GM23338 (cell line): ENCODE data around the gene CNTN5. TPM values are rescaled to one million over a fixed set of nuclear protein-coding genes. Genes with fewer than 3 reads are reported as not detected.

Source experiments
- ATAC-seq: fragments of 200-7000 bp; cut with Tn5 transposase; 3 replicates; pipeline ENCODE4 v1.9.1; 2020
- DNase-seq: peaks from one replicate; pipeline ENCODE4 v3.0.0-alpha.2; 2015; ENCODE audit warnings: low spot score
- H2AFZ ChIP-seq: fragments of 200-600 bp; sonication (generic); 2 replicates; pipeline ENCODE4 v1.8.0; 2016; ENCODE audit warnings: antibody characterized with exemption, mild to moderate bottlenecking, moderate library complexity
- H3F3A ChIP-seq: fragments of 200-600 bp; sonication (generic); replicated peaks from 2 replicates; pipeline ENCODE4 v1.8.0; 2017; ENCODE audit warnings: antibody characterized with exemption, mixed run types, low read depth
- H3K27ac ChIP-seq: fragments of 200-600 bp; sonication (generic); 2 replicates; pipeline ENCODE4 v1.6.1; 2016; ENCODE audit warnings: low read depth
- H3K27me3 ChIP-seq: fragments of 200-600 bp; sonication (generic); 2 replicates; pipeline ENCODE4 v1.8.0; 2016; ENCODE audit warnings: mild to moderate bottlenecking, mixed run types, moderate library complexity; ENCODE audit not compliant: insufficient read depth
- H3K36me3 ChIP-seq: fragments of 200-600 bp; sonication (generic); 2 replicates; pipeline ENCODE4 v1.8.0; 2016; ENCODE audit warnings: mild to moderate bottlenecking; ENCODE audit not compliant: insufficient read depth
- H3K4me1 ChIP-seq: fragments of 200-600 bp; sonication (generic); 2 replicates; pipeline ENCODE4 v1.8.0; 2016; ENCODE audit warnings: mild to moderate bottlenecking, moderate library complexity; ENCODE audit not compliant: insufficient read depth
- H3K4me2 ChIP-seq: fragments of 200-600 bp; sonication (generic); 2 replicates; pipeline ENCODE4 v1.7.1; 2017; ENCODE audit warnings: mixed run types
- H3K4me3 ChIP-seq: fragments of 200-600 bp; sonication (generic); 2 replicates; pipeline ENCODE4 v1.6.1; 2016; ENCODE audit warnings: mixed run types
- H3K79me2 ChIP-seq: fragments of 200-600 bp; sonication (generic); replicated peaks from 2 replicates; pipeline ENCODE4 v1.8.0; 2017; ENCODE audit warnings: mild to moderate bottlenecking; ENCODE audit not compliant: insufficient read depth
- H3K9me2 ChIP-seq: fragments of 200-600 bp; sonication (generic); 2 replicates; pipeline ENCODE4 v1.8.0; 2017; ENCODE audit not compliant: insufficient read depth
- H4K20me1 ChIP-seq: fragments of 200-600 bp; sonication (generic); replicated peaks from 2 replicates; pipeline ENCODE4 v1.8.0; 2017; ENCODE audit warnings: mild to moderate bottlenecking; ENCODE audit not compliant: insufficient read depth
- H3K27ac Mint-ChIP-seq: 2 replicates; pipeline ENCODE4 v1.8.0; 2020; ENCODE audit warnings: inconsistent platforms, mild to moderate bottlenecking, moderate library complexity, mixed read lengths
- H3K27me3 Mint-ChIP-seq: 3 replicates; pipeline ENCODE4 v1.8.0; 2022; ENCODE audit warnings: low read depth, mild to moderate bottlenecking, moderate library complexity, mixed read lengths, inconsistent platforms; ENCODE audit not compliant: insufficient read depth, poor library complexity
- H3K36me3 Mint-ChIP-seq: 3 replicates; pipeline ENCODE4 v1.8.0; 2021; ENCODE audit warnings: low read depth, mild to moderate bottlenecking, inconsistent platforms, moderate library complexity, mixed read lengths
- H3K4me1 Mint-ChIP-seq: 3 replicates; pipeline ENCODE4 v1.8.0; 2020; ENCODE audit warnings: mild to moderate bottlenecking, inconsistent platforms, mixed read lengths
- H3K4me3 Mint-ChIP-seq: 3 replicates; pipeline ENCODE4 v1.8.0; 2021; ENCODE audit warnings: moderate library complexity, mild to moderate bottlenecking, inconsistent platforms, mixed read lengths
- H3K9me3 Mint-ChIP-seq: 3 replicates; pipeline ENCODE4 v1.8.0; 2020; ENCODE audit warnings: moderate library complexity, mild to moderate bottlenecking, inconsistent platforms, mixed read lengths
- CREB1 ChIP-seq: fragments of 250-450 bp; sonication (Bioruptor Pico); IDR thresholded peaks from 2 replicates; pipeline ENCODE4 v1.5.0; 2020; ENCODE audit warnings: low read depth, mild to moderate bottlenecking, moderate library complexity
- EZH2 ChIP-seq: fragments of 200-600 bp; sonication (generic); IDR thresholded peaks from one replicate; pipeline ENCODE4 v1.8.0; 2017; ENCODE audit warnings: antibody characterized with exemption, mild to moderate bottlenecking, low read depth; ENCODE audit not compliant: unreplicated experiment
- EZH2phosphoT487 ChIP-seq: fragments of 200-600 bp; sonication (generic); IDR thresholded peaks from one replicate; pipeline ENCODE4 v1.8.1; 2018; ENCODE audit warnings: antibody characterized with exemption; ENCODE audit not compliant: unreplicated experiment
- JUNB ChIP-seq: IDR thresholded peaks from one replicate; pipeline ENCODE4 v1.6.1; 2016; ENCODE audit warnings: antibody characterized with exemption; ENCODE audit not compliant: unreplicated experiment
- NANOG ChIP-seq: IDR thresholded peaks from 2 replicates; pipeline ENCODE4 v1.6.1; 2016; ENCODE audit warnings: antibody characterized with exemption, borderline replicate concordance
- POLR2AphosphoS5 ChIP-seq: IDR thresholded peaks from 2 replicates; pipeline ENCODE4 v1.6.1; 2016; ENCODE audit warnings: antibody characterized with exemption, low read depth
- STAT1 ChIP-seq: IDR thresholded peaks from one replicate; pipeline ENCODE4 v1.6.1; 2016; ENCODE audit warnings: antibody characterized with exemption; ENCODE audit not compliant: unreplicated experiment
- ZNF114 ChIP-seq: fragments of 250-450 bp; sonication (Bioruptor Pico); IDR thresholded peaks from 2 replicates; pipeline ENCODE4 v1.5.0; 2020; ENCODE audit warnings: mild to moderate bottlenecking, moderate library complexity
- ZNF331 ChIP-seq: fragments of 250-450 bp; sonication (Bioruptor Pico); IDR thresholded peaks from 2 replicates; pipeline ENCODE4 v1.5.0; 2020; ENCODE audit warnings: low read depth, mild to moderate bottlenecking, moderate library complexity
- polyA plus RNA-seq: library from polyadenylated mRNA; unstranded; fragments of >200 nt; fragmentation: Nextera tagmentation; extraction: Ambion mirVana; gene quantifications from 2 replicates; pipeline ENCODE4 v1.2.1, GENCODE V29; 2016
- total RNA-seq: library from RNA; depleted of rRNA; stranded (reverse); fragments of >200 nt; shearing (Covaris generic); gene quantifications from 2 replicates; pipeline ENCODE4 v1.2.3, GENCODE V29; 2014
- TF ChIP-seq, protein P1 (sequence below), 2 experiments: fragments of 200-600 bp in 1 of 2; sonication (generic) in 1 of 2; conservative IDR thresholded peaks; 2 replicates each; pipeline versions ENCODE4 v1.5.1 to v1.6.1; 2016 to 2017; ENCODE audit warnings: antibody characterized with exemption in 2 of 2, low read depth in 2 of 2, mild to moderate bottlenecking in 2 of 2, moderate library complexity in 1 of 2
- TF ChIP-seq, protein P2 (sequence below): IDR thresholded peaks from one replicate; pipeline ENCODE4 v1.6.1; 2018; ENCODE audit warnings: antibody characterized with exemption; ENCODE audit not compliant: unreplicated experiment
- TF ChIP-seq, protein P3 (sequence below): IDR thresholded peaks from 2 replicates; pipeline ENCODE4 v1.6.1; 2016; ENCODE audit warnings: antibody characterized with exemption
- TF ChIP-seq, protein P4 (sequence below): fragments of 250-450 bp; sonication (Bioruptor Pico); IDR thresholded peaks from 2 replicates; pipeline ENCODE4 v1.5.0; 2020; ENCODE audit warnings: mild to moderate bottlenecking, moderate library complexity

Gene CNTN5
- total and polyA plus RNA-seq, 2 experiments from 2014 or later, result not detected

DNA sequence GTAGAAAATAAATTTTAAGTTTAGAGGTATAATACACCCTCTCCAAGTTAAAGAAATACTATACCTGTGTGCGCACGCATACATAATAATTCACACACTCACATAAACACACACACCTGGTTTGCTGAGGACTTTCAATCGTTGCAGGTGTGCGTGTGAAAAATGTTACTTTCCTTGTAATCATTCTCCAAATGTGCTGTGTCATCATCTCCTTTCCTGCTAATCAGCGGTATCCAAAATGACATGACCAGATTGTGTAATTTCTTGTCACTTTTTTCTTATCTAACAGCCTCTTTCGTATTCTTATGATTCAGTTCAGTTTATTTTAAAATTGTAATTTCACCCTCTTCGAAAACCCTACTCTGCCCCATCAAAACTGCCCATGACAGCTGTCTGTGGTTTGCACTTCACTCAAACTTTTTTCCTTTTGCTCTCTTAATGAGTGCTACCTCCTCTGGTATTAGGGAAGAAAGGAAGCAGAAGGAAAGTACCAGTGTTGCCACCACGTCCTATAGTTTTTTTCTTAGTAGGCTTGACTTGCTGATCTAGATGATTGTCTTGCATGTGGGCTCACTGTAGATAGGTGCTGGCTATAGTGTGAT, 651.2 kb downstream of the CNTN5 start:
- no peaks in the 10 kb centered on the region for H3F3A ChIP-seq
- no peak overlapping the region for H3K4me3 ChIP-seq
- no peaks in the 10 kb centered on the region for H3K36me3 ChIP-seq
- no peaks in the 10 kb centered on the region for H3K4me1 Mint-ChIP-seq
- no peaks in the 10 kb centered on the region for H3K4me1 ChIP-seq
- no peaks in the 10 kb centered on the region for H3K27me3 ChIP-seq
- H3K9me2 ChIP-seq, result no peaks in the 10 kb centered on the region
- 0 out of 2 replicates have a peak overlapping the region, but pooled peaks have one; percentile 29 for H2AFZ ChIP-seq
- no peak overlapping the region for H3K27ac ChIP-seq
- no peaks in the 10 kb centered on the region for H3K9me3 Mint-ChIP-seq
- H3K4me3 Mint-ChIP-seq, result no peak overlapping the region
- no peak overlapping the region for H3K4me2 ChIP-seq
- no peaks in the 10 kb centered on the region for H3K27me3 Mint-ChIP-seq
- TF ChIP-seq ZNF331 (CRISPR knock-in tag), result no peak
- TF ChIP-seq JUNB, result no peak
- TF ChIP-seq POLR2AphosphoS5, result no peak
- TF ChIP-seq NANOG, result no peak
- no peak for TF ChIP-seq ZNF114 (CRISPR knock-in tag)
- TF ChIP-seq, protein P1, sequence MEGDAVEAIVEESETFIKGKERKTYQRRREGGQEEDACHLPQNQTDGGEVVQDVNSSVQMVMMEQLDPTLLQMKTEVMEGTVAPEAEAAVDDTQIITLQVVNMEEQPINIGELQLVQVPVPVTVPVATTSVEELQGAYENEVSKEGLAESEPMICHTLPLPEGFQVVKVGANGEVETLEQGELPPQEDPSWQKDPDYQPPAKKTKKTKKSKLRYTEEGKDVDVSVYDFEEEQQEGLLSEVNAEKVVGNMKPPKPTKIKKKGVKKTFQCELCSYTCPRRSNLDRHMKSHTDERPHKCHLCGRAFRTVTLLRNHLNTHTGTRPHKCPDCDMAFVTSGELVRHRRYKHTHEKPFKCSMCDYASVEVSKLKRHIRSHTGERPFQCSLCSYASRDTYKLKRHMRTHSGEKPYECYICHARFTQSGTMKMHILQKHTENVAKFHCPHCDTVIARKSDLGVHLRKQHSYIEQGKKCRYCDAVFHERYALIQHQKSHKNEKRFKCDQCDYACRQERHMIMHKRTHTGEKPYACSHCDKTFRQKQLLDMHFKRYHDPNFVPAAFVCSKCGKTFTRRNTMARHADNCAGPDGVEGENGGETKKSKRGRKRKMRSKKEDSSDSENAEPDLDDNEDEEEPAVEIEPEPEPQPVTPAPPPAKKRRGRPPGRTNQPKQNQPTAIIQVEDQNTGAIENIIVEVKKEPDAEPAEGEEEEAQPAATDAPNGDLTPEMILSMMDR (conservative IDR thresholded peaks at IDR 0.05; ENCODE audit: low read depth in 2 of 2), result no peak
- TF ChIP-seq STAT1, result no peak
- TF ChIP-seq, protein P2, sequence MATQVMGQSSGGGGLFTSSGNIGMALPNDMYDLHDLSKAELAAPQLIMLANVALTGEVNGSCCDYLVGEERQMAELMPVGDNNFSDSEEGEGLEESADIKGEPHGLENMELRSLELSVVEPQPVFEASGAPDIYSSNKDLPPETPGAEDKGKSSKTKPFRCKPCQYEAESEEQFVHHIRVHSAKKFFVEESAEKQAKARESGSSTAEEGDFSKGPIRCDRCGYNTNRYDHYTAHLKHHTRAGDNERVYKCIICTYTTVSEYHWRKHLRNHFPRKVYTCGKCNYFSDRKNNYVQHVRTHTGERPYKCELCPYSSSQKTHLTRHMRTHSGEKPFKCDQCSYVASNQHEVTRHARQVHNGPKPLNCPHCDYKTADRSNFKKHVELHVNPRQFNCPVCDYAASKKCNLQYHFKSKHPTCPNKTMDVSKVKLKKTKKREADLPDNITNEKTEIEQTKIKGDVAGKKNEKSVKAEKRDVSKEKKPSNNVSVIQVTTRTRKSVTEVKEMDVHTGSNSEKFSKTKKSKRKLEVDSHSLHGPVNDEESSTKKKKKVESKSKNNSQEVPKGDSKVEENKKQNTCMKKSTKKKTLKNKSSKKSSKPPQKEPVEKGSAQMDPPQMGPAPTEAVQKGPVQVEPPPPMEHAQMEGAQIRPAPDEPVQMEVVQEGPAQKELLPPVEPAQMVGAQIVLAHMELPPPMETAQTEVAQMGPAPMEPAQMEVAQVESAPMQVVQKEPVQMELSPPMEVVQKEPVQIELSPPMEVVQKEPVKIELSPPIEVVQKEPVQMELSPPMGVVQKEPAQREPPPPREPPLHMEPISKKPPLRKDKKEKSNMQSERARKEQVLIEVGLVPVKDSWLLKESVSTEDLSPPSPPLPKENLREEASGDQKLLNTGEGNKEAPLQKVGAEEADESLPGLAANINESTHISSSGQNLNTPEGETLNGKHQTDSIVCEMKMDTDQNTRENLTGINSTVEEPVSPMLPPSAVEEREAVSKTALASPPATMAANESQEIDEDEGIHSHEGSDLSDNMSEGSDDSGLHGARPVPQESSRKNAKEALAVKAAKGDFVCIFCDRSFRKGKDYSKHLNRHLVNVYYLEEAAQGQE, result no peak
- TF ChIP-seq EZH2, result no peak
- TF ChIP-seq CREB1 (CRISPR knock-in tag), result no peak
- no peak for TF ChIP-seq EZH2phosphoT487
- TF ChIP-seq, protein P3, sequence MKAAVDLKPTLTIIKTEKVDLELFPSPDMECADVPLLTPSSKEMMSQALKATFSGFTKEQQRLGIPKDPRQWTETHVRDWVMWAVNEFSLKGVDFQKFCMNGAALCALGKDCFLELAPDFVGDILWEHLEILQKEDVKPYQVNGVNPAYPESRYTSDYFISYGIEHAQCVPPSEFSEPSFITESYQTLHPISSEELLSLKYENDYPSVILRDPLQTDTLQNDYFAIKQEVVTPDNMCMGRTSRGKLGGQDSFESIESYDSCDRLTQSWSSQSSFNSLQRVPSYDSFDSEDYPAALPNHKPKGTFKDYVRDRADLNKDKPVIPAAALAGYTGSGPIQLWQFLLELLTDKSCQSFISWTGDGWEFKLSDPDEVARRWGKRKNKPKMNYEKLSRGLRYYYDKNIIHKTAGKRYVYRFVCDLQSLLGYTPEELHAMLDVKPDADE, result no peak
- TF ChIP-seq, protein P4, sequence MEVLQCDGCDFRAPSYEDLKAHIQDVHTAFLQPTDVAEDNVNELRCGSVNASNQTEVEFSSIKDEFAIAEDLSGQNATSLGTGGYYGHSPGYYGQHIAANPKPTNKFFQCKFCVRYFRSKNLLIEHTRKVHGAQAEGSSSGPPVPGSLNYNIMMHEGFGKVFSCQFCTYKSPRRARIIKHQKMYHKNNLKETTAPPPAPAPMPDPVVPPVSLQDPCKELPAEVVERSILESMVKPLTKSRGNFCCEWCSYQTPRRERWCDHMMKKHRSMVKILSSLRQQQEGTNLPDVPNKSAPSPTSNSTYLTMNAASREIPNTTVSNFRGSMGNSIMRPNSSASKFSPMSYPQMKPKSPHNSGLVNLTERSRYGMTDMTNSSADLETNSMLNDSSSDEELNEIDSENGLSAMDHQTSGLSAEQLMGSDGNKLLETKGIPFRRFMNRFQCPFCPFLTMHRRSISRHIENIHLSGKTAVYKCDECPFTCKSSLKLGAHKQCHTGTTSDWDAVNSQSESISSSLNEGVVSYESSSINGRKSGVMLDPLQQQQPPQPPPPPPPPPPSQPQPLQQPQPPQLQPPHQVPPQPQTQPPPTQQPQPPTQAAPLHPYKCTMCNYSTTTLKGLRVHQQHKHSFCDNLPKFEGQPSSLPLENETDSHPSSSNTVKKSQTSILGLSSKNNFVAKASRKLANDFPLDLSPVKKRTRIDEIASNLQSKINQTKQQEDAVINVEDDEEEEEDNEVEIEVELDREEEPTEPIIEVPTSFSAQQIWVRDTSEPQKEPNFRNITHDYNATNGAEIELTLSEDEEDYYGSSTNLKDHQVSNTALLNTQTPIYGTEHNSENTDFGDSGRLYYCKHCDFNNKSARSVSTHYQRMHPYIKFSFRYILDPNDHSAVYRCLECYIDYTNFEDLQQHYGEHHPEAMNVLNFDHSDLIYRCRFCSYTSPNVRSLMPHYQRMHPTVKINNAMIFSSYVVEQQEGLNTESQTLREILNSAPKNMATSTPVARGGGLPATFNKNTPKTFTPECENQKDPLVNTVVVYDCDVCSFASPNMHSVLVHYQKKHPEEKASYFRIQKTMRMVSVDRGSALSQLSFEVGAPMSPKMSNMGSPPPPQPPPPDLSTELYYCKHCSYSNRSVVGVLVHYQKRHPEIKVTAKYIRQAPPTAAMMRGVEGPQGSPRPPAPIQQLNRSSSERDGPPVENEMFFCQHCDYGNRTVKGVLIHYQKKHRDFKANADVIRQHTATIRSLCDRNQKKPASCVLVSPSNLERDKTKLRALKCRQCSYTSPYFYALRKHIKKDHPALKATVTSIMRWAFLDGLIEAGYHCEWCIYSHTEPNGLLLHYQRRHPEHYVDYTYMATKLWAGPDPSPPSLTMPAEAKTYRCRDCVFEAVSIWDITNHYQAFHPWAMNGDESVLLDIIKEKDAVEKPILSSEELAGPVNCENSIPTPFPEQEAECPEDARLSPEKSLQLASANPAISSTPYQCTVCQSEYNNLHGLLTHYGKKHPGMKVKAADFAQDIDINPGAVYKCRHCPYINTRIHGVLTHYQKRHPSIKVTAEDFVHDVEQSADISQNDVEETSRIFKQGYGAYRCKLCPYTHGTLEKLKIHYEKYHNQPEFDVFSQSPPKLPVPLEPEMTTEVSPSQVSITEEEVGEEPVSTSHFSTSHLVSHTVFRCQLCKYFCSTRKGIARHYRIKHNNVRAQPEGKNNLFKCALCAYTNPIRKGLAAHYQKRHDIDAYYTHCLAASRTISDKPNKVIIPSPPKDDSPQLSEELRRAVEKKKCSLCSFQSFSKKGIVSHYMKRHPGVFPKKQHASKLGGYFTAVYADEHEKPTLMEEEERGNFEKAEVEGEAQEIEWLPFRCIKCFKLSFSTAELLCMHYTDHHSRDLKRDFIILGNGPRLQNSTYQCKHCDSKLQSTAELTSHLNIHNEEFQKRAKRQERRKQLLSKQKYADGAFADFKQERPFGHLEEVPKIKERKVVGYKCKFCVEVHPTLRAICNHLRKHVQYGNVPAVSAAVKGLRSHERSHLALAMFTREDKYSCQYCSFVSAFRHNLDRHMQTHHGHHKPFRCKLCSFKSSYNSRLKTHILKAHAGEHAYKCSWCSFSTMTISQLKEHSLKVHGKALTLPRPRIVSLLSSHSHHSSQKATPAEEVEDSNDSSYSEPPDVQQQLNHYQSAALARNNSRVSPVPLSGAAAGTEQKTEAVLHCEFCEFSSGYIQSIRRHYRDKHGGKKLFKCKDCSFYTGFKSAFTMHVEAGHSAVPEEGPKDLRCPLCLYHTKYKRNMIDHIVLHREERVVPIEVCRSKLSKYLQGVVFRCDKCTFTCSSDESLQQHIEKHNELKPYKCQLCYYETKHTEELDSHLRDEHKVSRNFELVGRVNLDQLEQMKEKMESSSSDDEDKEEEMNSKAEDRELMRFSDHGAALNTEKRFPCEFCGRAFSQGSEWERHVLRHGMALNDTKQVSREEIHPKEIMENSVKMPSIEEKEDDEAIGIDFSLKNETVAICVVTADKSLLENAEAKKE (CRISPR knock-in tag), result no peak
- DNase-seq, result no peak
- peak overlapping the region; percentile 54; the same call in 1 of the 2 replicates for H3K27ac Mint-ChIP-seq
- no peaks in the 10 kb centered on the region for H3K36me3 Mint-ChIP-seq
- H4K20me1 ChIP-seq, result no peaks in the 10 kb centered on the region
- ATAC-seq, result no peak
- no peaks in the 10 kb centered on the region for H3K79me2 ChIP-seq
